Type B pancreatic cell (in vitro differentiated cells): ENCODE results near the gene CDT1. TPM values are rescaled to one million over a fixed set of nuclear protein-coding genes. Genes with fewer than 3 reads are reported as not detected.

Experiments
- DNase-seq: peaks from one replicate; pipeline ENCODE4 v3.0.0; 2021; ENCODE audit warnings: mixed read lengths; ENCODE audit not compliant: unreplicated experiment; ENCODE audit errors: extremely low spot score
- H3K27ac Mint-ChIP-seq: 2 replicates; pipeline ENCODE4 v1.8.0; 2021; ENCODE audit warnings: mild to moderate bottlenecking, mixed read lengths
- H3K27me3 Mint-ChIP-seq: 2 replicates; pipeline ENCODE4 v1.8.0; 2021; ENCODE audit warnings: mixed read lengths
- H3K36me3 Mint-ChIP-seq: 2 replicates; pipeline ENCODE4 v1.8.0; 2021; ENCODE audit warnings: mixed read lengths
- H3K4me1 Mint-ChIP-seq: one replicate; pipeline ENCODE4 v1.8.0; 2021; ENCODE audit warnings: mixed read lengths; ENCODE audit not compliant: unreplicated experiment
- H3K4me3 Mint-ChIP-seq: 2 replicates; pipeline ENCODE4 v1.8.0; 2021; ENCODE audit warnings: mild to moderate bottlenecking, mixed read lengths
- H3K9me3 Mint-ChIP-seq: 2 replicates; pipeline ENCODE4 v1.8.0; 2021; ENCODE audit warnings: mixed read lengths
- CTCF ChIP-seq: fragments of 200-600 bp; sonication (generic); conservative IDR thresholded peaks from 2 replicates; pipeline ENCODE4 v1.5.0; 2021; ENCODE audit warnings: antibody characterized with exemption, mild to moderate bottlenecking
- total RNA-seq: library from RNA; stranded (reverse); gene quantifications from 2 replicates; pipeline ENCODE4 v1.2.1, GENCODE V29; 2021; ENCODE audit warnings: low replicate concordance

Gene CDT1
- total RNA-seq, 1 donor from 2014 or later, result 36.8 TPM

GRCh38 chr16:88761143-88761534, 42.5 kb upstream of the CDT1 start:
- Mint-ChIP-seq H3K36me3 (no peaks in the 10 kb centered on the region), H3K4me3 (no peak overlapping the region), H3K27ac (no peak overlapping the region), H3K27me3 (no peaks in the 10 kb centered on the region), H3K9me3 (no peaks in the 10 kb centered on the region), H3K4me1 (peaks cover 19% of the 10 kb centered on the region)
- no peak for DNase-seq
- no peak for TF ChIP-seq CTCF

- no peaks in the 10 kb centered on the region for H3K27me3 Mint-ChIP-seq
- DNase-seq, result no peak
- H3K4me3 Mint-ChIP-seq, result no peak overlapping the region
- no peak overlapping the region for H3K27ac Mint-ChIP-seq
- no peaks in the 10 kb centered on the region for H3K36me3 Mint-ChIP-seq
- TF ChIP-seq CTCF, result no peak
- peaks cover 20% of the 10 kb centered on the region for H3K4me1 Mint-ChIP-seq
- H3K9me3 Mint-ChIP-seq, result no peaks in the 10 kb centered on the region
These were observed 41.8 kb upstream of the CDT1 start for GRCh38 chr16:88761830-88762229.

- no peaks in the 10 kb centered on the region for H3K9me3 Mint-ChIP-seq
- no peak overlapping the region for H3K4me3 Mint-ChIP-seq
- H3K4me1 Mint-ChIP-seq, result peaks cover 25% of the 10 kb centered on the region
- no peak for TF ChIP-seq CTCF
- no peaks in the 10 kb centered on the region for H3K36me3 Mint-ChIP-seq
- H3K27ac Mint-ChIP-seq, result no peak overlapping the region
- DNase-seq, result no peak
- no peaks in the 10 kb centered on the region for H3K27me3 Mint-ChIP-seq
These were observed 41.2 kb upstream of the CDT1 start for GRCh38 chr16:88762258-88762870.

- Mint-ChIP-seq H3K36me3 (no peaks in the 10 kb centered on the region), H3K4me3 (no peak overlapping the region), H3K4me1 (peaks cover 26% of the 10 kb centered on the region), H3K27me3 (no peaks in the 10 kb centered on the region), H3K27ac (peak overlapping the region; percentile 85), H3K9me3 (no peaks in the 10 kb centered on the region)
- DNase-seq, result no peak
- no peak for TF ChIP-seq CTCF
These were observed 40.6 kb upstream of the CDT1 start for GRCh38 chr16:88762941-88763340.

GRCh38 chr16:88763502-88764053, 40.0 kb upstream of the CDT1 start:
- peak; percentile 23 for TF ChIP-seq CTCF
- no peaks in the 10 kb centered on the region for H3K36me3 Mint-ChIP-seq
- no peaks in the 10 kb centered on the region for H3K27me3 Mint-ChIP-seq
- H3K9me3 Mint-ChIP-seq, result no peaks in the 10 kb centered on the region
- peaks cover 24% of the 10 kb centered on the region for H3K4me1 Mint-ChIP-seq
- peak overlapping the region; percentile 47 for H3K4me3 Mint-ChIP-seq
- no peak for DNase-seq
- peak overlapping the region; percentile 85 for H3K27ac Mint-ChIP-seq
